ENCODE results near the gene SART1. TPM values are rescaled to one million over a fixed set of nuclear protein-coding genes. Genes with fewer than 3 reads are reported as not detected.
"Not testable (repeated sequence)": the region's sequence is repeated elsewhere in the genome, so short reads cannot be mapped to it uniquely, and the experiment has no call there.

Gene SART1
- total and polyA plus RNA-seq, 10 of the 15 experiments (the other 5 are each of a cell fraction or from before 2014, with no cell fraction given) = 6.2 to 60.5 (median 37.4) TPM

GRCh38 chr11:66008468-66009101 lies 47.1 kb downstream of the SART1 start:
- TF ChIP-seq SRF (IDR thresholded peaks at IDR 0.05; ENCODE audit: low read depth in 2 of 2, low read length in 2 of 2) = no peak
- no peak for TF ChIP-seq RELB (IDR thresholded peaks at IDR 0.05; ENCODE audit: low read depth)
- TF ChIP-seq USF2 (IDR thresholded peaks at IDR 0.05; ENCODE audit: borderline replicate concordance, low read depth, low read length) = no peak
- peak; percentile 39; the same call in 1 of the 2 replicates for TF ChIP-seq POLR2A (IDR thresholded peaks at IDR 0.05; ENCODE audit: low read depth, low read length)
- peaks cover 3 to 7% of the 10 kb centered on the region in 2 experiments; a peak in 3 of 4 replicates for H3K27me3 ChIP-seq (replicated peaks in 1 of 2; ENCODE audit: control insufficient read depth in 2 of 2, insufficient read depth in 2 of 2, low read length in 1 of 2)
- ChIA-PET SMC1A (ENCODE audit: uncharacterized antibody, unreplicated experiment) (no interaction called here), RAD21 (ENCODE audit: unreplicated experiment) (no interaction called here), CTCF (interaction anchor here (0.7 to 1.7 kb wide), 3 partner anchors 14 to 36 kb away, joined by 3 to 8 read pairs (median 4); no protein-coding TSS in a partner anchor), POLR2A (interaction anchor here (0.6 to 0.7 kb wide), 3 partner anchors 13 to 378 kb away, joined by 3 to 5 read pairs (median 4); no protein-coding TSS in a partner anchor)
- no peaks in the 10 kb centered on the region for H4K20me1 ChIP-seq (ENCODE audit: control insufficient read depth, insufficient read depth)
- H3K4me3 ChIP-seq = no peak overlapping the region
- in situ Hi-C loops (cut with MboI) = no loop called here
- peaks cover 5% of the 10 kb centered on the region; the same call in 1 of the 2 replicates for H3K4me1 ChIP-seq (ENCODE audit: control insufficient read depth, insufficient read depth, low read length)
- FAIRE-seq = no peak
- H3K27ac ChIP-seq (ENCODE audit: control insufficient read depth, insufficient read depth) = no peak overlapping the region
- no peak for ATAC-seq
- peaks cover 2 to 4% of the 10 kb centered on the region in 2 experiments; a peak in 1 of 4 replicates for H3K36me3 ChIP-seq (ENCODE audit: control insufficient read depth in 2 of 2, insufficient read depth in 2 of 2, low read length in 1 of 2)
- BruUV-seq (replicated peaks) = no TSS peak
- H3K9ac ChIP-seq (ENCODE audit: control insufficient read depth, insufficient read depth, low read length) = no peak overlapping the region
- 26% methylated on average over 10 of the region's 10 CpGs for WGBS (ENCODE audit: insufficient coverage, insufficient replicate concordance, low lambda C conversion rate, missing lambda C conversion rate)
- no peak for DNase-seq (ENCODE audit: low read depth, low spot score)
- H2AFZ ChIP-seq (ENCODE audit: control insufficient read depth, low read depth, low read length) = no peak overlapping the region
- H3K79me2 ChIP-seq (ENCODE audit: control insufficient read depth, insufficient read depth, low read length) = peaks cover 3% of the 10 kb centered on the region
- no peak overlapping the region for H3K4me2 ChIP-seq (ENCODE audit: control insufficient read depth, insufficient read depth)
- intact Hi-C loops (cut with micrococcal nuclease; ENCODE audit: unreplicated experiment) = no loop called here
- H3K9me3 ChIP-seq (replicated peaks; ENCODE audit: control insufficient read depth, insufficient read depth, low read length) = no peaks in the 10 kb centered on the region

- H4K20me1 ChIP-seq (ENCODE audit: control insufficient read depth, insufficient read depth); BruUV-seq (replicated peaks); RAD21 ChIA-PET (ENCODE audit: unreplicated experiment); H3K4me1 ChIP-seq (ENCODE audit: control insufficient read depth, insufficient read depth, low read length); H3K79me2 ChIP-seq (ENCODE audit: control insufficient read depth, insufficient read depth, low read length); H3K36me3 ChIP-seq (ENCODE audit: control insufficient read depth in 2 of 2, insufficient read depth in 2 of 2, low read length in 1 of 2); H3K4me2 ChIP-seq (ENCODE audit: control insufficient read depth, insufficient read depth); H3K27ac ChIP-seq (ENCODE audit: control insufficient read depth, insufficient read depth); intact Hi-C loops (cut with micrococcal nuclease; ENCODE audit: unreplicated experiment); DNase-seq (ENCODE audit: low read depth, low spot score); H3K27me3 ChIP-seq (replicated peaks in 1 of 2; ENCODE audit: control insufficient read depth in 2 of 2, insufficient read depth in 2 of 2, low read length in 1 of 2); in situ Hi-C loops (cut with MboI); FAIRE-seq; H2AFZ ChIP-seq (ENCODE audit: control insufficient read depth, low read depth, low read length); H3K9me3 ChIP-seq (replicated peaks; ENCODE audit: control insufficient read depth, insufficient read depth, low read length); SMC1A ChIA-PET (ENCODE audit: uncharacterized antibody, unreplicated experiment); H3K9ac ChIP-seq (ENCODE audit: control insufficient read depth, insufficient read depth, low read length); POLR2A ChIA-PET; H3K4me3 ChIP-seq; ATAC-seq: not testable (repeated sequence)
- CTCF ChIA-PET = interaction anchor here (1.1 kb wide), 1 partner anchor 12 kb away, joined by 4 read pairs; no protein-coding TSS in a partner anchor
- WGBS (ENCODE audit: insufficient coverage, insufficient replicate concordance, low lambda C conversion rate, missing lambda C conversion rate) = 56% methylated on average over 4 of the region's 4 CpGs
Observed at GRCh38 chr11:66010036-66010435, 48.5 kb downstream of the SART1 start.

Measured in GM12878 (cell line).